ENCODE measurements around the gene C3. TPM values are rescaled to one million over a fixed set of nuclear protein-coding genes. Genes with fewer than 3 reads are reported as not detected.

C3 gene
- total and polyA plus RNA-seq, 2 of the 13 experiments (the other 11 are each of a cell fraction or from before 2014, with no cell fraction given), result 1,455 to 6,272 TPM

DNA sequence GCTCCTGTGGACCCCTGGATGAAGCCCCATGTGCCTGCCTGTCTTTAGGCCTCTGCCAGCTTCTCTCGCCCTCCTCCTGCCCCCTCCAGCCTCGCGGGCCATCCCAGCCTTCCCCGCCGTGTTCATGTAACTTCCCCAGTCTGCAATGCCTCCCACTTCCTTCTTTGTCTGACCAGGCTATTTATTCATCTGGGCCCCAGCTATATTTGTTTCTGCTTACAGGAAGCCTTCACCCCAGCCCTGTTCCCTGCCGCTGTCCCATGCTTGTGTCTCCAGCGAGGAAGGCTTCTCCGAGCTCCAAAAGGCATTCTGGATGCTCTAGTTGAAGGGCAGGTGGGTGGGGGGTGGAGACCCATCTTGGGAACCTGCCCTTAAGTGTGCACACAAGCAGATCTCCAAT lies 7.9 kb upstream of the C3 start (continued):
- no peak for TF ChIP-seq SRSF9 (IDR thresholded peaks at IDR 0.05; ENCODE audit: borderline replicate concordance, insufficient read depth, low read depth, low read length, poor library complexity, severe bottlenecking)
- no peak for TF ChIP-seq NFATC3 (CRISPR knock-in tag; IDR thresholded peaks at IDR 0.05)
- TF ChIP-seq POLR2G (IDR thresholded peaks at IDR 0.05; ENCODE audit: low read depth, low read length), result peak; percentile 37; the same call in 1 of the 2 replicates

- intact Hi-C loops (cut with micrococcal nuclease; ENCODE audit: unreplicated experiment) (no loop called here), in situ Hi-C loops (cut with HindIII; ENCODE audit: extremely low pct_ligation_motif_present, low pct_unique_long_range_greater_than_20kb) (no loop called here)
- Histone ChIP-seq H3K36me3 (replicated peaks in 1 of 2; ENCODE audit: control insufficient read depth in 1 of 2, insufficient read depth in 2 of 2, low read length in 2 of 2) (no peaks in the 10 kb centered on the region), H3K4me2 (ENCODE audit: low read depth, low read length) (peak overlapping the region; percentile 90), H3K79me2 (ENCODE audit: insufficient read depth, low read length) (peaks cover 6% of the 10 kb centered on the region), H3K27ac (ENCODE audit: extremely low read length, insufficient read depth, low read length) (peak overlapping the region; percentile 90), H3K27me3 (ENCODE audit: control insufficient read depth in 1 of 2, insufficient read depth in 2 of 2, low read length in 2 of 2) (no peaks in the 10 kb centered on the region), H3K9ac (ENCODE audit: insufficient read depth, low read depth, low read length) (peak overlapping the region; percentile 70), H3K4me3 (replicated peaks in 1 of 3; ENCODE audit: insufficient read depth in 1 of 3, low read depth in 2 of 3, low read length in 3 of 3) (peak overlapping the region in 2 of 3 experiments; percentile 33 to 58; a peak in 2 of 6 replicates), H3K9me3 (ENCODE audit: low read length) (no peaks in the 10 kb centered on the region), H4K20me1 (ENCODE audit: insufficient read depth, low read length) (no peaks in the 10 kb centered on the region), H3K4me1 (ENCODE audit: insufficient read depth, low read length) (peaks cover 95% of the 10 kb centered on the region), H2AFZ (ENCODE audit: low read length) (no peak overlapping the region)
- peak; percentile 96 for FAIRE-seq
- peak; percentile 55 for ATAC-seq
- ChIA-PET POLR2A (interaction anchor here (0.6 to 8.0 kb wide), 10 partner anchors 10 to 353 kb away, joined by 3 to 278 read pairs (median 4); partner anchors contain the start of genes ALKBH7 and GPR108), CTCF (ENCODE audit: low intra/inter-chr PET ratio, low total read pairs) (no interaction called here)
- peak; percentile 88 for DNase-seq (ENCODE audit: low spot score)
- 50% methylated on average over 16 of the region's 16 CpGs for WGBS (ENCODE audit: low lambda C conversion rate)
- BruUV-seq (replicated peaks), result no TSS peak
- TF ChIP-seq HMG20B (CRISPR knock-in tag; conservative IDR thresholded peaks at IDR 0.05) (no peak), ZNF710 (CRISPR knock-in tag; IDR thresholded peaks at IDR 0.05; ENCODE audit: borderline replicate concordance) (no peak), PITX1 (CRISPR knock-in tag; IDR thresholded peaks at IDR 0.05) (no peak), ZNF580 (CRISPR knock-in tag; IDR thresholded peaks at IDR 0.05; ENCODE audit: borderline replicate concordance, low read depth) (no peak), RCOR2 (CRISPR knock-in tag; IDR thresholded peaks at IDR 0.05) (0 out of 2 replicates have a peak, but pooled peaks have one; percentile 20), NFATC3 (CRISPR knock-in tag; IDR thresholded peaks at IDR 0.05) (0 out of 2 replicates have a peak, but pooled peaks have one; percentile 48)
- TF ChIP-seq, protein P1, sequence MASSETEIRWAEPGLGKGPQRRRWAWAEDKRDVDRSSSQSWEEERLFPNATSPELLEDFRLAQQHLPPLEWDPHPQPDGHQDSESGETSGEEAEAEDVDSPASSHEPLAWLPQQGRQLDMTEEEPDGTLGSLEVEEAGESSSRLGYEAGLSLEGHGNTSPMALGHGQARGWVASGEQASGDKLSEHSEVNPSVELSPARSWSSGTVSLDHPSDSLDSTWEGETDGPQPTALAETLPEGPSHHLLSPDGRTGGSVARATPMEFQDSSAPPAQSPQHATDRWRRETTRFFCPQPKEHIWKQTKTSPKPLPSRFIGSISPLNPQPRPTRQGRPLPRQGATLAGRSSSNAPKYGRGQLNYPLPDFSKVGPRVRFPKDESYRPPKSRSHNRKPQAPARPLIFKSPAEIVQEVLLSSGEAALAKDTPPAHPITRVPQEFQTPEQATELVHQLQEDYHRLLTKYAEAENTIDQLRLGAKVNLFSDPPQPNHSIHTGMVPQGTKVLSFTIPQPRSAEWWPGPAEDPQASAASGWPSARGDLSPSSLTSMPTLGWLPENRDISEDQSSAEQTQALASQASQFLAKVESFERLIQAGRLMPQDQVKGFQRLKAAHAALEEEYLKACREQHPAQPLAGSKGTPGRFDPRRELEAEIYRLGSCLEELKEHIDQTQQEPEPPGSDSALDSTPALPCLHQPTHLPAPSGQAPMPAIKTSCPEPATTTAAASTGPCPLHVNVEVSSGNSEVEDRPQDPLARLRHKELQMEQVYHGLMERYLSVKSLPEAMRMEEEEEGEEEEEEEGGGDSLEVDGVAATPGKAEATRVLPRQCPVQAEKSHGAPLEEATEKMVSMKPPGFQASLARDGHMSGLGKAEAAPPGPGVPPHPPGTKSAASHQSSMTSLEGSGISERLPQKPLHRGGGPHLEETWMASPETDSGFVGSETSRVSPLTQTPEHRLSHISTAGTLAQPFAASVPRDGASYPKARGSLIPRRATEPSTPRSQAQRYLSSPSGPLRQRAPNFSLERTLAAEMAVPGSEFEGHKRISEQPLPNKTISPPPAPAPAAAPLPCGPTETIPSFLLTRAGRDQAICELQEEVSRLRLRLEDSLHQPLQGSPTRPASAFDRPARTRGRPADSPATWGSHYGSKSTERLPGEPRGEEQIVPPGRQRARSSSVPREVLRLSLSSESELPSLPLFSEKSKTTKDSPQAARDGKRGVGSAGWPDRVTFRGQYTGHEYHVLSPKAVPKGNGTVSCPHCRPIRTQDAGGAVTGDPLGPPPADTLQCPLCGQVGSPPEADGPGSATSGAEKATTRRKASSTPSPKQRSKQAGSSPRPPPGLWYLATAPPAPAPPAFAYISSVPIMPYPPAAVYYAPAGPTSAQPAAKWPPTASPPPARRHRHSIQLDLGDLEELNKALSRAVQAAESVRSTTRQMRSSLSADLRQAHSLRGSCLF (CRISPR knock-in tag; IDR thresholded peaks at IDR 0.05; ENCODE audit: borderline replicate concordance), result no peak
Measured at GRCh38 chr19:6725513-6726231, 5.2 kb upstream of the C3 start.
